ENCODE measurements around the gene OR8J3. TPM values are rescaled to one million over a fixed set of nuclear protein-coding genes. Genes with fewer than 3 reads are reported as not detected.

Gene OR8J3
- total and polyA plus RNA-seq, 2 of the 8 experiments (the other 6 are each of a cell fraction or from before 2014, with no cell fraction given), result not detected

DNA sequence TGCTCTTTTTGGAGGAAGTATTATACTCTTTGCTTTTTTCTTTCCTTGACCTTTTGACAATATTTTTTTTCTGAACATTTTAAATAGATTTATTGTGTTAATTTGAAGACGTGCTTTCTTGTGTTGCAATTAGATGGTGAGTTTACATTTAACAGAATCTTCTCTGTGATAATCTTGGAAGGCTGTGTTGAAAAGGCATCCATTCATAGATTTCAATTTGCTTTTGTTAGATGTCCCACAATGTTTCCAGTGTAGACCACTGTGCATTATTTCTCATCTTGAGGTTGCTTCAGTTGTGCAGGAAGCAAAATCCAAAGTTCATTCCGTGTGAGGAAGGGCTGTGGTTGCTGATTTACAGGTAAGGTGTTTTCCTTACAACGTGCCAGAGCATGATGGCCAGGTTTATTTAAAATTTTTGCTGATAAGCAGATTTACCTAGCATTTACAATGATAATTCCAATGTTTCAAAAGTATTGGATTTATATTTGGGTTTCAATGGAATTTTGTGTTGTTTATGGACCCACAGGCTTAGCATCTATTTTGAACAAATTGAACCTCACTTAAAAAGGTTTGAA lies 32.3 kb upstream of the OR8J3 start:
- no peak overlapping the region for H2AK5ac ChIP-seq (ENCODE audit: low read depth, low read length)
- H4K91ac ChIP-seq (replicated peaks; ENCODE audit: insufficient read length, low read length), result no peak overlapping the region
- H2BK12ac ChIP-seq (ENCODE audit: low read depth, low read length), result no peak overlapping the region
- no peak overlapping the region for H4K8ac ChIP-seq (ENCODE audit: extremely low read depth, insufficient read depth, low read length)
- WGBS, 2 experiments (ENCODE audit: extremely low coverage in 1 of 2, insufficient coverage in 1 of 2, insufficient read length in 1 of 2, insufficient replicate concordance in 2 of 2, low coverage in 1 of 2, low lambda C conversion rate in 2 of 2, missing lambda C conversion rate in 1 of 2), result 92% methylated on average over 3 of the region's 3 CpGs; no CpG with 5 or more reads in 1 of the 2 experiments
- no peak overlapping the region for H3K9ac ChIP-seq (replicated peaks in 1 of 4; ENCODE audit: extremely low read depth in 1 of 4, low read depth in 3 of 4, low read length in 3 of 4)
- no peak overlapping the region for H3K14ac ChIP-seq (ENCODE audit: insufficient read length)
- CTCF ChIA-PET (ENCODE audit: partially characterized antibody), result no interaction called here
- no peak overlapping the region for H3K4ac ChIP-seq (replicated peaks; ENCODE audit: insufficient read length, low read depth, low read length)
- H2BK120ac ChIP-seq (replicated peaks; ENCODE audit: low read depth, low read length), result no peak overlapping the region
- no peak overlapping the region for H2BK20ac ChIP-seq (ENCODE audit: low read length)
- POLR2A ChIA-PET (ENCODE audit: partially characterized antibody), result no interaction called here
- H3K23ac ChIP-seq (ENCODE audit: insufficient read length), result no peak overlapping the region
- no peak overlapping the region for H4K5ac ChIP-seq (ENCODE audit: insufficient read length, low read depth, low read length)
- H2BK15ac ChIP-seq (ENCODE audit: low read length), result no peak overlapping the region
- H3K18ac ChIP-seq (ENCODE audit: extremely low read depth, low read length), result no peak overlapping the region
- H2AFZ ChIP-seq (ENCODE audit: low read length), result peak overlapping the region; percentile 18; the same call in 1 of the 2 replicates
- H3K79me1 ChIP-seq (ENCODE audit: low read depth, low read length), result no peaks in the 10 kb centered on the region
- no peak for TF ChIP-seq CREB1 (IDR thresholded peaks at IDR 0.05)
- no peak for TF ChIP-seq HDAC2 (IDR thresholded peaks at IDR 0.05; ENCODE audit: borderline replicate concordance in 1 of 2, low read depth in 2 of 2, low read length in 2 of 2)
- TF ChIP-seq BACH1 (IDR thresholded peaks at IDR 0.05; ENCODE audit: low read length), result no peak
- no peak for TF ChIP-seq POLR2AphosphoS5 (IDR thresholded peaks at IDR 0.05; ENCODE audit: low read depth, low read length)
- no peak overlapping the region for H3K27ac ChIP-seq (ENCODE audit: low read depth, low read length)
- H3K56ac ChIP-seq (replicated peaks; ENCODE audit: insufficient read length, low read depth, low read length), result no peak overlapping the region
- no peak for FAIRE-seq
- DNase-seq (ENCODE audit: low read depth in 1 of 2, low spot score in 2 of 2), result no peak
- no peak overlapping the region for H3K4me3 ChIP-seq (ENCODE audit: extremely low read depth in 1 of 4, insufficient read depth in 2 of 4, low read depth in 3 of 4, low read length in 4 of 4)
- H2BK5ac ChIP-seq (ENCODE audit: low read depth, low read length), result no peak overlapping the region
- H3K79me2 ChIP-seq (ENCODE audit: control insufficient read depth in 1 of 2, insufficient read depth in 2 of 2, low read length in 2 of 2), result no peaks in the 10 kb centered on the region
- no peaks in the 10 kb centered on the region for H3K4me1 ChIP-seq (replicated peaks in 1 of 4; ENCODE audit: control insufficient read depth in 3 of 4, insufficient read depth in 4 of 4, low read length in 3 of 4)
- H3K27me3 ChIP-seq (replicated peaks in 1 of 4; ENCODE audit: control insufficient read depth in 3 of 4, extremely low read depth in 1 of 4, insufficient read depth in 3 of 4, low read length in 3 of 4), result peaks cover 0 to 1% (median 0%) of the 10 kb centered on the region in 4 experiments; a peak in 1 of 7 replicates
- H3K4me2 ChIP-seq (ENCODE audit: insufficient read depth in 1 of 2, low read depth in 2 of 2, low read length in 2 of 2), result no peak overlapping the region
- H3K36me3 ChIP-seq (ENCODE audit: control insufficient read depth in 2 of 4, insufficient read depth in 4 of 4, low read length in 3 of 4), result no peaks in the 10 kb centered on the region
- no peaks in the 10 kb centered on the region for H3K23me2 ChIP-seq (ENCODE audit: low read depth, low read length)
- H4K20me1 ChIP-seq (replicated peaks in 1 of 2; ENCODE audit: control insufficient read depth in 1 of 2, insufficient read depth in 2 of 2, low read length in 2 of 2), result no peaks in the 10 kb centered on the region
- H3K9me3 ChIP-seq (ENCODE audit: insufficient read depth in 2 of 2, low read depth in 1 of 2, low read length in 1 of 2), result no peaks in the 10 kb centered on the region
